Fibroblast of skin of scalp (primary cell): ENCODE measurements around the gene PTPRD.

Source experiments
- DNase-seq: peaks from one replicate; pipeline ENCODE4 v3.0.0-alpha.2; 2013

PTPRD gene

DNA sequence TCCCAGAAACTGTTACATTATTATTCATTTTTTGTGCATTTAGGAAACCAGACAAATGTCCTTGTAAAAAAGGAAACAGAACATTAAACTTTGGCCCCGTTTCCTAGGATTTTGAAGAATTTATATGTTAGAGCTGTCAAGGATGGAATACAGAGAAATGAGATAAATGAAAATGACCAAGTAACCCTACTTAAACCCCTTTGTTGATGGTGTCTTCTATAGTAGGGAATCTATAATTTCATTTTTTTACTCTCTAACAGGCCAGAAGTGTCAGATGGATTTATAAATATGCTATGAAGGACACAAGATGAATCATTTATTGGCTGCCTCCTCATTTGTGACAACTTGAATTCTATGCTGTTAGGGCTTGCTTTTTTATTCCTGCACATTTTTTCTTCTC is 1047.1 kb downstream of the PTPRD start:
- DNase-seq = no peak

DNA sequence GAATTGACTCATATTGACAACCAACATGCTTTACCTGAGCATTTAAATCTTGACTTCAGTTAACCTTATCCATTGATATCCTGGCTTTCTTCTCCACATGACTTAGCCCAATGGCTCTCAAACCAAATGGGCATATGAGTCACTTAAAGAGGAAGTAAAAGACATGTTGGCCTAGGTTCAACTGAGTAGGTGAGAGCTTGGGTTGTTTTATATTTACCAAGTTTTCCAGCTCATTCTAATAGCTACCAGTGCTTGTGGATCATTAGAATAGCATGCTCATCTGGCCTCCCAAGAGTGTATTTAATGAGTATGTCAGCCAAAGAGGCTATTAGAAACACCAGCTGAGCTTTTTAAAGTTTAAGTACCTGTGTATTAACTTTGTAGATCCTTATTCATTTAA is 1049.0 kb downstream of the PTPRD start:
- DNase-seq = no peak

DNA sequence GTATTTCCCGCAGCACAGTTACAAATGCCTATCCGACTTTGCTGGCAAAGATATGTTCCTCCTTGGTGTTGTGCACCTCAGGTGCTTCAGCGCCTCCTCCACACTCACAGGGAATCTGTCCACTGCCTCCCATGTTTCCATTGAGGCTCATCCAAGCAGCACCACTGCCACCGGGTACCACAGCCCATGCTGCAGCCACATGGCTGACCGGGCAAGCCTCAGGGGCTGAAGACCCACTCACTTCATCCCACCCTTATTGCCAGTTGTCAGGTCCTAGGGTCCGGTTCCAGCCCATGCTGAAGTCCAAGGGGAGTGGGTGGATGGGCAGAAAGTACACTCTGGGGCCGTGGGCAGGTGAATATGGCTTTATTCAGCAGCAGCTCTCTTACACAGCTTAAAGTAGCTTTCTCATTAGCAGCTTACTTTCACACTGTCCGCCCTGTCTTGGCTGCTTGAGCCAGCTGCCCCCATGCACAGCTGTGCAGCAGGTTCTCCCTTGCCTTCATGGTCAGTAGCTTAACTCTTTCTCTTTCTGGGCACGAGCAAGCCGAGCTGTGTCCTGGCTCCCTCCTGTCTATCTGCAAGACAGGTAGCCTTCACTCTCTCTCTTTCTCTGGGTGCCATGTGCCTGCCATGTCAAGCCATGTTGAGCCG is 1052.3 kb downstream of the PTPRD start:
- no peak for DNase-seq

DNA sequence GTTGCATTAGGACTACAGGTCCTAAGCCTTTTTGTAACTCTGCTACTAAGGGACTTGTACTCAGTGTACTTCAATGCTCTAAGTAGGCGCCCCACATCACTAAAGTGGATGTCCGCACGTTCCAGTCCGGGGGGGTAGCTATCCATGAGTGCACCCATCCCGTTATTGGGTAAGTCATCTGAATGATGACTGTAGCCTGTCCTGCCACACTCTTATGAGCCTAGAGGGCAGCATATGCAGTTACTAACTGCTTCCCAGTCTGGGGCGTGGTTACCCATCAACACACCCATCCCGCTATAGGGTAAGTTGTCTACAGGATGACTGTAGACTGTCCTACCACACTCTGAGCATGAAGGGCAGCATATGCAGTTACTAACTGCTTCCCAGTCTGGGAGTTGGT is 1053.9 kb downstream of the PTPRD start:
- DNase-seq = no peak

DNA sequence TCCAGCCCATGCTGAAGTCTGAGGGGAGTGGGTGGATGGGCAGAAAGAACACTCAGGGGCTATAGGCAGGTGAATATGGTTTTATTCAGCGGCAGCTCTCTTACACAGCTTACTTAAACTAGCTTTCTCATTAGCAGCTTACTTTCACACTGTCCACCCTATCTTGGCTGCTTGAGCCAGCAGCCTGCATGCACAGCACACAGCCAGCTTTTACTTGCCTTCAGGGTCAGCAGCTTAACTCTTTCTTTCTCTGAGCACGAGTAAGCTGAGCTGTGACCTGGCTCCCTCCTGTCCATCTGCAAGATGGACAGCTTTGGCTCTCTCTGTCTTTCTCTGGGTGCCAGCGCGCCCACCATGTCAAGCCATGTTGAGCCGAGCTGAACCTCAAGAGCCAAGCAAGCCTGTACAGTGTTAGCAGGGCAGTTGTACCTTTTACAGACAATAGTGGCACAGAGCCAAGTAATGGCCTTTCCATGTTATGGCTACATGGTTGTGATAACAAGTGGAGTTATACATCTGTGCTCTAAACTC is 1054.9 kb downstream of the PTPRD start:
- no peak for DNase-seq

DNA sequence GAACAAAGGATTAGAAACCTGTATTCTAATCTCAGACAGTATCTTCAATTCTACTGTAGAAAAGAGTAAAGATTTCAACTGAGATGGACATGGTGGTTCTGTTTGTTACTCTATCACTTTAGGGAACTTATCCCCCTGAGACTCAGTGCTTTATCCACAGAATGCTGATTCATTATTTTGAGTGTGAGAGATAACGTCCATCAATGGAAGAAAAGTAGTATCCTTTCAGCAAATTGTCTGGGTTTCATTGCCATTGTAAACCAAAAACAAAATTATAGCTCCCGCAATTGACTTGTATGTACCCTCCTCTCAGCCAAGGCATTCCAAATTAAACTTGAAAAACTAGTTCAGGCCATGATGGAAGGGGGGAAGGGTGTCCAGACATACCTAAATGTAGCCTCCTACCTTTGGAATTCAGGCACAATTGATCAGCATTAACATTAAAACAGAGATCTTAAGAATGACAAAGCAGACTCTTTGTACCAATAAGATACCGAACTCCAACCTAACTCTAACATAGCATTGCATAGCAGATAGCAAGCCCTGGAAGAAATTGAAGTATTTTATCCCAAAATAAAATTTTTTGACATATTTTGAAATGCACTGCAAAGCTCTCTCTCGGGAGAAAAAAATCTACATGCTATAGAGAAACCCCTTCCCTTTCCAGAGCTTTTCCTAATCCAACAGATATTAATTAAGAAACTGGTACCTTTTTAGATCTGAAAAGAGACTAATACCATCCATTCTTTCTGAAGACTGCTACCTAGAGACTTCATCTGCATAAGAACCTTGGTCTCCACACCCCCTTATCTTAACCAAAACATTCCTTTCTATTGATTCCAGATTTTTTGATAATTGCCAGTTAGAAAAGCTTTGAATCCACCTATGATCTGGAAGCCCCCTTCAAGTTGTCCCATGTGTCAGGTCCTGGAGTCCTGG is 1055.7 kb downstream of the PTPRD start:
- DNase-seq = no peak

DNA sequence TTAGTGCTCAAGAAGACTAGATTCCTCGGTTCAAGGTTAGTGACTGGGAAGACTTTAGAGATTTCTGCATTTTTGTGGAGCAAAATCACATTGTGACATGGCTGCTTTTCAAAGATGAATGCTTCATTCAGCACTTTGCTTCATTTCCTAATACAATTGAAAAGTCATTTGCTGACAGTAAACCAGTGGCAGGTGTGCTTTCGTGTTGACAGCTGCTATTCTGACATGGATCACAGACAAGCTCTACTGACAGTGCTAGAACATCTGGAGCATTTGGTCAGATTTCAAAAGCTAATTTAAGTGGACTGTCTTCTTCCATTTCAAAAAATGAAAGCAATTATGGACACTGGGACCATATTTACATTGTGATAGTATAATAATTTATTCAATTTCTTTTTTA is 1060.1 kb downstream of the PTPRD start:
- no peak for DNase-seq

DNA sequence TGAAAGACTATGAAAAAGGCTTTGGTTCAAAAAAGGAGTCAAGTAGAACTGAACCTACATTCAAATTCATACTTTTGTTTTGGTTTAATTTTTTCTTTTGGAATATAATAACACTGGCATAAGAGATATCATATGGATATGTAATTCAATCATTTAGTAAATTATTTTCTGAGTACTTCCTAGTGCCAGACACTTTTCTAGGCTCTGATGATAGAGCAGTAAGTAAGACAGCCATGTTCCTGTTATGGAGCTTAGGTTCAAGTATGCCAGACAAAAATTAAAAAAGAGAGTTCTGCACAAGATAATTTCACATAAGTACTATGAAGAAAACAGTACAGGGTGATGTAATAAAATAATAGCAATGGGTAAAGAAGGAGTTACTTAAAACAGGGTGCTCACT is 1074.0 kb downstream of the PTPRD start:
- no peak for DNase-seq

DNA sequence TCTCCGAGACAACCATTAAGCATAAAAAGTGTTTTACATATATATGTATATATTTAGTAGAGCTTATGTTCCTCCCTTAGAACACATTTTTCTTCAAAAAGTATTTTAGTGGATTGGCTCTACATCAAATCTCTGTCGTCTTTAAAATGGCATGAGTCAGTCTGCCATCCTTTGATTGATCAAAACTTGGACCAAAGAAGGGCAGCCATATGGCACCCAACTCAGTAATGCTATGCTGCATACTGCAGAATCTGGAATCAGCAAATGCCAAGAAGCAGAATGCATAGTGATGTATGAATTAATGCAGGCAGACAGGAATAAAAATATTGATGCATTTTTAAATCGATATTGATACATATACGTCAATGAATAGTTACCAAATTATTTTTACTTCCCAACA is 1074.4 kb downstream of the PTPRD start:
- DNase-seq = no peak

DNA sequence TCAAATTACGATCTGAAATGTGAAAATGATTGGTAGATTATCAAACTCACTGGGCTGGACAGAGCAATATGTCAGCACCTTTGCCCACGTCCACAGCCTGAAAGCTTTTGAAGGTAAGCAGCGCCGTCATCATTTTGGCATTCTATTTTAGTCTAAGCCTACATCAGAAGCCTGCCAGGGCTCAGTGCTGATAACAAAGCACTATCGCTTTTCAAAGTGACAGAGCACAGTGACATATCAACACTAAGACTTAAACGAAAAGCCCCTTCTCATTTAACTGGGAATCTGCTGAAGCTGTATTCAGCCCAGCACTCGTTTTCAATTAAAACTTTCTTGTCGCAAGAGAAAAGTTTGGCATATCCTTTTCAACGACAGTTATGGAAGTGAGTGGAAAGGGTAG is 1076.3 kb downstream of the PTPRD start:
- DNase-seq = no peak

DNA sequence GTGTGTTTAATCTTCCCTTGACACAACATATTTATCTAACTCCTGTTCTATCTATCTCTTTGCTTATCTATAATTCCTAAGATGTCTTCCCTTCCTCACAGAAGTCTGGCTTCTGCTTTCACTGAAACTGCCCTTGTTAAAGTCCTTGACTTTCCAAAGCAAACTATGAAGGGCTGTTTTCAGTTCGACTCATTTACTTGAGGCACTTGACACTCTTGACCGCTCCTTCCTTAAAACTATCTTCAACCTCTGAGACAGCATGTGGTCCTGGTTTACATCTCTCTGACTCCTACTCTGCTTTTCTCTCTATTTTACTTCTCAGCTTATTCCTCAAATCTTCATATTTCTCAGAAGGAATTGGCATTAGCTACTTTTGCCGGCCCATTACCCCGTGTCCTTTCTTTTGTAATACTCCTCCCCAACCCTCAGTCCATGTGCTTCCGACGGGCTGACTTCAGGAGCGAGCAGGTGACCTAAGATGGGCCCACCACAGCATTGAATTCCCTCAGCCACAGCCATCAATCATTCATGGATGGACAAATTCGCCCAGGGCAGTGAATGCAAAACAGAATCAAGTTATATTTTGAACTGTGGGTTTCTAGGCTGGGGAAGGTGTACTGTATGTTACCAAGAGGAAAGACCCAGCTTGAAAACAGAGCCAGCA is 1089.2 kb downstream of the PTPRD start:
- no peak for DNase-seq

DNA sequence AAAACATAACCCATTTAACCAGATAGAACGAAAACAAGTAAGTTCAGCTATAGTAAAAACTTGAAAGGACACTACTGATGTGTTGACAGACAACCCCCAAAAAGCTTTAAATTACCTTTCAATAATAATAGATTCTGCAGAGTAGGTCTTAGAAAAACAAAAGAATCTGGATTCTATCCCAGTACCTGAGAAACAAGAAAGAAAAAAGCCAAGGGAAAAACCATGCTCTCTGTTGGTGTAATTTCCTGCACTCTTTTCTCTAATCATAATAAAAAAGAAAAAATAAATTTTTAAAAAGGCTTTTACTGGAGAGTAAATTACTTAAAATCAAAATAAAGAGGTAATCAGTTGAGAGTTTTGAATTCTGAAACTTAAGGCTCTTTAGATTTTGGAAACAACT is 1090.4 kb downstream of the PTPRD start:
- DNase-seq = no peak

DNA sequence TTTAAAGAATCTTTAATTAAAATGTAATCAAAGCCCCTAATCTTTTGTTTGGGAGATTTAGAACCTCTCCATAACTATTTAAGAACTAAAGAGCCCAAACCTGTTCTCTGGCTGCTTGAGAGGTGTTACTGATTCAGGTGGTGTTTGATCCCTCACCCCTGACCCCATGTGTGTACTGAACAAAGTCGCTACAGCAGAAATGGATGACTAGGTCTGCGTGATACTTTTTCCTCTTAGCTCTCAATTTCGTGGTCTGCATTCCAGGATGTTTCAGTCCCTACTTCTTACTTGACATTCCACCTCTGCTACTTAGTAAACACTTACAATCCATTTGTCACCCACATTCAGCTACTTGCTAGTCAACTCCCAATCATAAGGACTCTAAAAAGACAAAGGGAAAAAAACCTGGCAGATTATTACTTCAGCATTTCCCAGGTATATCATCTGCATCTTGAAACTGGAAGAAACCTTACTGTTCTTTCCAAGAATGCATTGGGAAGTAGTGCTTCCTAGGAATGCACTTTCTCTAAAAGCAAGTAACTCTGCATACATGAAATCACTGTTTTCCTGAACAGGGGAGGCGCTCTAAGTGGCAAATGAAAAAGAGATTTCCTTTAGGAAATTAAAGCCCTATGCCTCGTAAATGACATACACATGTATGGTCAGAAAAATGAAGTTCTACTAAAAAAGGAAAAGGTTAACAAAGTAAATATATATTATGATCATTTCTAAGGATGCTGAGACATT is 1091.6 kb downstream of the PTPRD start:
- no peak for DNase-seq

DNA sequence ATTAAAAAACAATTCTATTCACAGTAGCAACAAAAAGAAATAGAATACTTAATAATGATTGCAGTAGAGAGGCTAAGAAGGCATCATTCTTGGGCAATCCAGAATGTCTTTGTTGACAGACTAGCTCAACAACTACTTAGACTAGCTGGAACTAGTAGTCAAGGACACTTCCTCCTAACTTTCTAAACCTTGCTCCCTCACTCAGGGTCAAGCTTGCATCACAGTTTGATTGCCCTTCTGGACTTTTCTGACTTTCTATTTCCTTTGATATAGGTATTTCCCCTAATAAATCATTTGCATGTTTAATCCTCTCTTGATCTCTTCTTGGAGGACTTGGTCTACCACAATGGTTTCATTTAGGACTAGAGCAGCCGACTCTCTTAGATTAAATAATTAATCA is 1107.9 kb downstream of the PTPRD start:
- no peak for DNase-seq

DNA sequence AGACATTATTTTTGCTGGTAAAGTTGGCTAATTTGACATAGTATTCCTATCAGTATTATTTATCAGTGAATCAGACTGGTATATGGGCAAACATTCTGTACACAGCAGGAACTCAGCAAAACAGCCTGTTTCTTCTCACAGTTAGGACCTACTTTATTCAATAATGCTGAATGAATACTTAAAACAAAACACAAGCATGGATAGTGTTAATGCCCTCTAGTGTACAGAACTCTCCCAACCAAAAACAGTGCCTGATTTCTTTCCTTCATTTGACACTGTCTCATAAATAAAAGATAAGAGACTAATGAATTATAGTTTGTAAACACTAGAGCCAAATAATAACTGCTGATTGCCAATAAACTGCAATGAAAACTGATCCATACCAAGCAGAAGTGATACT is 1113.3 kb downstream of the PTPRD start:
- DNase-seq = no peak

DNA sequence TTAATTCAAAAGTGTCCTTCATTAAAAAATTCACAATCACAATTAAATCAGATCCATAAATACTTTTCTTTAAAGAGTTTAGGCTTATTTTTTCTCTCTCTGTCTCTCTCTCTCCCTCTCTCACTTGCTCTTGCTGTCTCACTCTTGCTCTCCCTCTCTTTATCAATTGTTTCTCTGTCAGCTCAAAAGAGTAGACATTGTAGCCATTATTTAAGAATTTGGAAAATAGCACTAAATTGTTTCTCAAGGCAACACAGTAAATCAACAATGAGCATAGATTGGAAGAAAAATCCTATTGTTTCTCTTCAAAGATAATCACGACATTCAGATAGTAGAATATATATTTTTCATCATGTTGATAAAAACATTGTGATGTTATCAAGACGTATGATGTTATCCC is 1114.0 kb downstream of the PTPRD start:
- no peak for DNase-seq

DNA sequence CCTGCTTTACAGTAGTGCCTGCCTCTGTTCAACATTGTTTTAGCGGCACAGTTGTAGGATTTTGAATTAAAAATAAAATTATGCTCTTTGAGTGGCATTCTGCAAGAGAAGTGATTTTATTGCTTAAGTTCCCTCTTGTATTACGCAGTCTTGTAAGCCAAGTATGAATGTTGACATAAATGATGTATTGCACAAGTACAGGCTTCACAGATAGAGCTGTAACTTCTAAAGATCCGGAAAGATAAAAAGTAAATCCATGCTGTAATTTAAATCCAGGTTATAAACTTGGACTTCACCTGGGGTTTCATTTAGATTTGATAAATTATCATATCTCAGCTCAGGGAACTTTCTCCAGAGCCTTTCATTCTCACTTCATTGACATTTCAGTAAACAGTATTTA is 1114.7 kb downstream of the PTPRD start:
- no peak for DNase-seq

DNA sequence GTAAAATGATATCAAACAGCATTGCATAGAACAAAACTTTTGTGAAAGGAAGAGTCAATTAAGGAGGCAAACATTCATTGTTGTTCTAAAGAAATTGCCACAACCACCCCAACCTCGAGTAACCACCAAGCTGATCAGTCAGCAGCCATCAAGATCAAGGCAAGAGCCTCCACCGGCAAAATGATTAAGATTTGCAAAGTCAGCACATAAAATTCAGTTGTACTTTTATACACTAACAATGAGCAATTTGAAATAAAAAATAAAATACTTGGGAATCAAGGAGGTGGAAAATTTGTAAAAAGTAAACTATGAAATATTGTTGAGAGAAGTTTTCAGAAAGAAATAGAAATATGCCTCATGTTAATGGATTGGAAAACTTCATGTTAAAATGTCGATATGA is 1118.5 kb downstream of the PTPRD start:
- no peak for DNase-seq

DNA sequence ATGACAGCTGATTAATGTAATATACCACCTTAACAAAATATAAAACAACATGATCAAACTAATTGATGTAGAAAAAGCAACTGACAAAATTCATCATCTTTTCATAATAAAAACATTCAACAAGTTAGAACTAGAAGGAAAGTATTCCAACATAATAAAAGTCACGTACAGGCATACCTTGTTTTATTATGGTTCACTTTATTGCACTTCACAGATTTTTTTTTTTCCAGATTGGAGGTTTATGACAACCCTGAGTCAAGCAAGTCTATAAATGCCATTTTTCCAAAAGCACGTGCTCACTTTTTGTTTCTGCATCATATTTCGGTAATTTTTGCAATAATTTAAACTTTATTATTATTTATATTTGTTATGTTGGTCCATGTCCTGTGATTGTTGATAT is 1120.3 kb downstream of the PTPRD start:
- DNase-seq = no peak

DNA sequence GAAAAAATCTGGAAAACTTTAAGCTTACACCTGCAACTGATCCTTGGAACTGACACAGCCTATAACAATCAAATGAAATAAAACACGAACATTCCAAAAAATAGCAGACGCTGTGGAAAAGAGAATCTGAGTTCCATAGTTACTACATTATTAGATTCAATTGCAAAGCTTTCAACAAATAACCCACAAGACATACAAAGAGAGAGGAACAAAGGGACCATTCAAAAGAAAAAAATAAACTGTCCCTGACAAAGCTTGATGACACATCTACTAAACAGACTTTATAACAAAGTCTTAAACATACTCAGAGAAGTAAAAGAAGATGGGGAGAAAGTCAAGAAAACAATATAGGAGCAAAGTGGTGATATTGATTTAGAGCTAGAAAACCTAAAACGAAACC is 1123.6 kb downstream of the PTPRD start:
- DNase-seq = no peak

DNA sequence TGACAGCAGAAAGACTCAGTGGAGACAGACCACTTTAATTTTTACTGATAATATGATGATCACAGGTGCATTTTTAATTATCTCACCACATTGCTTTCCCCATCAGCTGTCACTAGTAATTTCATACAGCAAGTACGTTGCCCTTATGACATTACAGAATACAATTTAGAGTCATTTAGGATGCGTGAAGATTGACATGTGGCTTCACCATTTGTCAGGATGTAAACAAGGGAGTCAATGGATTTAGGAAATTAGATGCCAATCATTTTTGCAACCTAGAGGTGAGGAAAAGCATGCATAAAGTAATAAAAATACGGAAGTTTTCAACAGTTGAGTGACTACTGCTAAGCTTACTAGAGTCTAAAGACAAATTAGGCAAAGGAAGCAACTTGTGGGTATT is 1129.6 kb downstream of the PTPRD start:
- no peak for DNase-seq

DNA sequence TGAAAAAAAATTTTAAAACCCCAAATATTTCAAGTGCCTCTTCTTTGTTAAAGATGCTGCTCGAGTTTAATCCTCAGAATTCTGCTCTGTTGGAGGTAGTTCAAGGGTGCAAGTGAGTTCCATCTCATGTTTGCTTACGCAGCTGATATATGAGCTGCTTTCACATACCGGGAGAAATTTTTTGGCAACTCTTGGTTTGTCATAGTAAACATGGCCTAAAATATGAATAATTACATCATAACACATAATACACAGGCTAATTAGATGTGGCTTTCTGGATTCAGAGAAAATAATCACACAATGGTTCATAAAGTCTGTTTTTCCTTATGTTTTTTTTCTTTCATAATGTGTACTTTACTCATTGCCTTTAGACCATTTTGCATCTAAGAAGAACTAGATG is 1134.1 kb downstream of the PTPRD start:
- no peak for DNase-seq

DNA sequence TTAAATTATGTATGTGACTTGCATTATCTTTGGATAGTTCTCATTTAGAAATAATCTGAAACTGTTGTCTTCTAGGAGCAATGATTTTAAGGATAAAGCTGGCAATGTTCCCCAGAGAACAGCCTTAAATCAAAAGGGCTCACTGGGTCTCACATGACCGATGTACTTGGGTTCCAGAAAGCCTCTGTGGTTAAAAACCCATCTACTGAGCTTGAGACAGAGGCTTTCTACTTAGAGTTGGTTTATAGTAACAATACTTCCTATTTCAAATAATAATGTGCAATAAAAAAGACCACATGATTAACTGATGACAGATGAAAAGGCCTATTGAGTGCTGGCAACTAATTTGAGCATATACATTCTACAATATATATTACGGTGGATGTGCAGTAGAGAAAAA is 1143.5 kb downstream of the PTPRD start:
- no peak for DNase-seq
